ENCODE data around the gene IFIT3. TPM values are rescaled to one million over a fixed set of nuclear protein-coding genes. Genes with fewer than 3 reads are reported as not detected.

IFIT3 gene
- total RNA-seq, 5 donors from 2014 or later (not counting 1 experiment from before 2014, with no cell fraction given), result 2.3 to 4.4 (median 3.9) TPM

DNA sequence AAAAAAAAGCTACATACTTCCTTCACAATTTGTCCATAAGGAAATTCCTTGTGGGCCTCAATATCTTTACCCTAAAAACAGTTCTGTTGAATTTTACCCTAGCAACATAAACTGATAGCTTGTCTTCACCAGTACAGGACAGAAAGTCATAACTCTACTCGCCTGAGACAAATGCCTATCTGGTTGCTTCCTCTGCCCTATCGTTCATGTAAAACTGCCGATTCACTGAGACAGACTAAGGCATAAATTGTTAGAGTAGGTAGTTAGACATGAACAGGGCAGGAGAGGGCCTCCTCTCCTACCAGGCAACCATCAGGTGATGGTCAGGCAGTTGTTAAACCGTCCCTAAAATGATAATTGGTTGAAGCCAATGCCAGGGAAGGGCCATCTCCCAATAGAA lies 25.0 kb downstream of the IFIT3 start:
- Mint-ChIP-seq H3K9me3 (no peaks in the 10 kb centered on the region), H3K36me3 (peaks cover 8% of the 10 kb centered on the region)
- POLR2A ChIA-PET, result interaction anchor here (0.5 to 0.6 kb wide), 2 partner anchors 116 to 534 kb away, joined by 3 to 4 read pairs; no protein-coding TSS in a partner anchor

DNA sequence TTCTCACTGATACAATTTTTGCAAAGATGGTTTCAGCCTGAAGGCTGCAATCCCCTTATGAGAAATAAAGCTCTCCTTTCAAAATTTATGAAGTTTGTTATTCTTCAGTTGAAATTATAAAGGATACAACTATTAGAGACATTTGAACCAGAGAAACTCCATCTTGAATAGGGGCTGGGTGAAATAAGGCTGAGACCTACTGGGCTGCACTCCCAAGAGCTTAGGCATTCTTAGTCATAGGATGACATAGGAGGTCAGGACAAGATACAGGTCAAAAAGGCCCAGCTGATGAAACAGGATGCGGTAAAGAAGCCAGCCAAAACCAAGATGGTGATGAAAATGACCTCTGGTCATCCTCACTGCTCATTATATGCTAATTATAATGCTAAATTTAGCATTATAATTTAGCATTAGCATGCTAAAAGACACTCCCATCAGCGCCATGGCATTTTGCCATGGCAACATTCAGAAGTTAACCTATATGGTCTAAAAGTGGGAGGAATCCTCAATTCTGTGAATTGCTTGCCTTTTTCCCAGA lies 27.7 kb downstream of the IFIT3 start:
- Mint-ChIP-seq H3K27me3 (peaks cover 2 to 5% of the 10 kb centered on the region in 2 donors), H3K4me3 (no peak overlapping the region), H3K4me1 (peaks cover 5 to 18% (median 16%) of the 10 kb centered on the region in 3 donors), H3K9me3 (no peaks in the 10 kb centered on the region), H3K36me3 (peaks cover 8% of the 10 kb centered on the region), H3K27ac (no peak overlapping the region)
- Histone ChIP-seq H3K27me3 (replicated peaks in 1 of 2; ENCODE audit: control insufficient read depth in 2 of 2, extremely low read depth in 1 of 2, insufficient read depth in 2 of 2, low read length in 1 of 2) (peaks cover 0 to 2% of the 10 kb centered on the region in 2 experiments), H3K27ac (ENCODE audit: low read length) (no peak overlapping the region), H3K4me3 (ENCODE audit: control insufficient read depth in 1 of 2, extremely low read depth in 1 of 2, low read length in 1 of 2) (no peak overlapping the region), H3K4me1 (ENCODE audit: control insufficient read depth in 1 of 2, extremely low read depth in 1 of 2, insufficient read depth in 2 of 2, low read length in 2 of 2) (no peaks in the 10 kb centered on the region), H3K36me3 (ENCODE audit: control insufficient read depth in 2 of 2, extremely low read depth in 1 of 2, insufficient read depth in 1 of 2, low read length in 1 of 2) (no peaks in the 10 kb centered on the region), H3K9me3 (no peaks in the 10 kb centered on the region)
- WGBS (ENCODE audit: insufficient coverage), result no CpG with 5 or more reads among the region's 2 CpGs
- POLR2A ChIA-PET, result interaction anchor here in 1 of 2 donors (0.5 to 0.6 kb wide), 2 partner anchors 14 to 74 kb away, joined by 3 to 7 read pairs; no protein-coding TSS in a partner anchor
- ATAC-seq (replicated peaks in 1 of 4) (no peak), DNase-seq (no peak)
- CTCF ChIA-PET, result interaction anchor here (0.5 to 0.7 kb wide), 2 partner anchors 15 to 33 kb away, joined by 3 to 4 read pairs; no protein-coding TSS in a partner anchor

More for the DNA sequence above, 25.0 kb downstream of the IFIT3 start:
- Mint-ChIP-seq H3K27me3 (peaks cover 2 to 5% of the 10 kb centered on the region in 2 donors), H3K4me1 (peaks cover 5 to 29% (median 16%) of the 10 kb centered on the region in 3 donors), H3K27ac (no peak overlapping the region), H3K4me3 (no peak overlapping the region)
- H3K4me3 ChIP-seq (ENCODE audit: control insufficient read depth in 1 of 2, extremely low read depth in 1 of 2, low read length in 1 of 2), result no peak overlapping the region
- CTCF ChIA-PET, result interaction anchor here (0.6 kb wide), 2 partner anchors 17 to 59 kb away, joined by 3 read pairs; no protein-coding TSS in a partner anchor
- H3K4me1 ChIP-seq (ENCODE audit: control insufficient read depth in 1 of 2, extremely low read depth in 1 of 2, insufficient read depth in 2 of 2, low read length in 2 of 2), result no peaks in the 10 kb centered on the region
- no peaks in the 10 kb centered on the region for H3K36me3 ChIP-seq (ENCODE audit: control insufficient read depth in 2 of 2, extremely low read depth in 1 of 2, insufficient read depth in 1 of 2, low read length in 1 of 2)
- no peaks in the 10 kb centered on the region for H3K9me3 ChIP-seq
- no peak for DNase-seq
- peaks cover 0 to 2% of the 10 kb centered on the region in 2 experiments for H3K27me3 ChIP-seq (replicated peaks in 1 of 2; ENCODE audit: control insufficient read depth in 2 of 2, extremely low read depth in 1 of 2, insufficient read depth in 2 of 2, low read length in 1 of 2)
- no CpG with 5 or more reads among the region's 4 CpGs for WGBS (ENCODE audit: insufficient coverage)
- no peak overlapping the region for H3K27ac ChIP-seq (ENCODE audit: low read length)
- no peak for ATAC-seq (replicated peaks in 1 of 4)

DNA sequence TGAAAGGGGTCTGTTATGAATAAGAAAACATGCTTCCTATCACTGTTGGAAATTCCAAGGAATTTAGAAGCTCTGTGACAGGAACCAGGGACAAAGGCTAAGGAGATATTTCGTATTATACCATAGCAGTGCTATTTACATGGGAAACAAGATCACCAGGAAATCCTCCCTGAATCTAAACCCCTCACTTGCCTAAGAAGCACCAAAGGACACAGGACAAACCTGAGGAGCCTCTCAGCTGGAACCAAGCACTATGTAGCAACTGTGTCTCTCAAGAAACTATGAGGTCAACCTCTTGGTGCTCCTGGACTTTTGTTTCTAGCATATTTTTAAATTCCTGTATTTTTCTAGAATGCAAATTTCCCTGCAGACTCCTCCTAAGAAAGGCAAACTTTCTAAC lies 29.3 kb downstream of the IFIT3 start:
- no CpG with 5 or more reads among the region's 1 CpG for WGBS (ENCODE audit: insufficient coverage)
- H3K36me3 Mint-ChIP-seq, result peaks cover 8% of the 10 kb centered on the region
- Histone ChIP-seq H3K27me3 (replicated peaks in 1 of 2; ENCODE audit: control insufficient read depth in 2 of 2, extremely low read depth in 1 of 2, insufficient read depth in 2 of 2, low read length in 1 of 2) (peaks cover 0 to 2% of the 10 kb centered on the region in 2 experiments), H3K4me1 (ENCODE audit: control insufficient read depth in 1 of 2, extremely low read depth in 1 of 2, insufficient read depth in 2 of 2, low read length in 2 of 2) (no peaks in the 10 kb centered on the region), H3K4me3 (ENCODE audit: control insufficient read depth in 1 of 2, extremely low read depth in 1 of 2, low read length in 1 of 2) (no peak overlapping the region), H3K9me3 (no peaks in the 10 kb centered on the region), H3K27ac (ENCODE audit: low read length) (no peak overlapping the region), H3K36me3 (ENCODE audit: control insufficient read depth in 2 of 2, extremely low read depth in 1 of 2, insufficient read depth in 1 of 2, low read length in 1 of 2) (no peaks in the 10 kb centered on the region)
- H3K9me3 Mint-ChIP-seq, result no peaks in the 10 kb centered on the region
- no peak overlapping the region for H3K27ac Mint-ChIP-seq
- POLR2A ChIA-PET, result no interaction called here
- peaks cover 2 to 8% of the 10 kb centered on the region in 2 donors for H3K27me3 Mint-ChIP-seq
- H3K4me3 Mint-ChIP-seq, result no peak overlapping the region
- no peak for ATAC-seq (replicated peaks in 1 of 4)
- peaks cover 0 to 5% (median 3%) of the 10 kb centered on the region in 3 donors for H3K4me1 Mint-ChIP-seq
- CTCF ChIA-PET, result interaction anchor here (0.5 to 0.8 kb wide), 2 partner anchors 12 to 432 kb away, joined by 3 to 7 read pairs; no protein-coding TSS in a partner anchor
- DNase-seq, result no peak

DNA sequence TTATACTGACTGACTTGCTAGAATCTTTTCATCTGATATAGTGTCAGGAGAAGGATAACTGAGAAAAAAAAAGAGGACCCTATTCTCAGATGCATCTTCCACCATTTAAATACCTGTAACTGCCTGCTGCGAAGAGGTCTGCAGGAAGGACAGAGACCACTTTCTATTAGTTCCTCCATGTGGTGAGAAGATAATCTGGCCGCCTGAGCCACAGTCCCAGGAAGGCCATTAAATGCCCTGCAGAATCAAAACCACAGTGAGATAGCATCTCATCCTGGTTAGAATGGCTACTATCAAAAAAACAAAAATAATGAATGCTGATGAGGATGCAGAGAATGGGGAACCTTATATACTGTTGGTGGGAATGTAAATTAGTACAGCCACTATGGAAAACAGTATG lies 30.2 kb downstream of the IFIT3 start:
- peaks cover 8% of the 10 kb centered on the region for H3K36me3 Mint-ChIP-seq

DNA sequence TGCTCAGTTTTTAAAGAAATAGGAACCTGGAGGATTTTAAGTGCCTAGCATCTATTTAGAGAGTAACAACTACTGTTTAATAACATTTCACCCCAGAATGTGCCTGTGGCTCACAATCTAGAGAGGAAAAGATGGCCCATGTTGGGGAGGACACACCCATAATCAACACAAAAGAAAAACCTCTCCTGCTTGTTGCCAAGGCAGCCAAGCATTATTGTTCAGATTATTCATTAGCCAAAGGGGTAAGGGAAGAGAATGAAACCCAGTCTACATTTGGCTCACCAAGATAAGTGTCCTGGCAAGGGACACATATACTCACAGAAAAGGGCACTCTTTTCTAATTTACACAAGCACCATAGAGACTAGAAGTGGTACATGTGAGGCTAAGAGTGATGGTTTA lies 32.4 kb downstream of the IFIT3 start:
- Mint-ChIP-seq H3K4me3 (no peak overlapping the region), H3K27ac (no peak overlapping the region), H3K4me1 (peaks cover 11 to 21% (median 20%) of the 10 kb centered on the region in 3 donors), H3K27me3 (peaks cover 0 to 3% of the 10 kb centered on the region in 2 donors), H3K9me3 (no peaks in the 10 kb centered on the region), H3K36me3 (no peaks in the 10 kb centered on the region)
- Histone ChIP-seq H3K4me3 (ENCODE audit: control insufficient read depth in 1 of 2, extremely low read depth in 1 of 2, low read length in 1 of 2) (no peak overlapping the region), H3K36me3 (ENCODE audit: control insufficient read depth in 2 of 2, extremely low read depth in 1 of 2, insufficient read depth in 1 of 2, low read length in 1 of 2) (no peaks in the 10 kb centered on the region), H3K27me3 (replicated peaks in 1 of 2; ENCODE audit: control insufficient read depth in 2 of 2, extremely low read depth in 1 of 2, insufficient read depth in 2 of 2, low read length in 1 of 2) (no peaks in the 10 kb centered on the region), H3K4me1 (ENCODE audit: control insufficient read depth in 1 of 2, extremely low read depth in 1 of 2, insufficient read depth in 2 of 2, low read length in 2 of 2) (peaks cover 0 to 2% of the 10 kb centered on the region in 2 experiments), H3K9me3 (no peaks in the 10 kb centered on the region), H3K27ac (ENCODE audit: low read length) (no peak overlapping the region)
- POLR2A ChIA-PET, result no interaction called here
- CTCF ChIA-PET, result no interaction called here
- ATAC-seq (replicated peaks in 1 of 4) (no peak), DNase-seq (no peak)

More for the DNA sequence above, 30.2 kb downstream of the IFIT3 start:
- ATAC-seq (replicated peaks in 1 of 4), result no peak
- no peaks in the 10 kb centered on the region for H3K36me3 ChIP-seq (ENCODE audit: control insufficient read depth in 2 of 2, extremely low read depth in 1 of 2, insufficient read depth in 1 of 2, low read length in 1 of 2)
- H3K9me3 ChIP-seq, result no peaks in the 10 kb centered on the region
- no CpG with 5 or more reads among the region's 2 CpGs for WGBS (ENCODE audit: insufficient coverage)
- Mint-ChIP-seq H3K27me3 (peaks cover 2 to 7% of the 10 kb centered on the region in 2 donors), H3K9me3 (no peaks in the 10 kb centered on the region), H3K4me1 (peaks cover under 1 to 8% (median 4%) of the 10 kb centered on the region in 3 donors), H3K4me3 (no peak overlapping the region), H3K27ac (no peak overlapping the region)
- DNase-seq, result no peak
- POLR2A ChIA-PET, result no interaction called here
- no peaks in the 10 kb centered on the region for H3K4me1 ChIP-seq (ENCODE audit: control insufficient read depth in 1 of 2, extremely low read depth in 1 of 2, insufficient read depth in 2 of 2, low read length in 2 of 2)
- CTCF ChIA-PET, result no interaction called here
- no peak overlapping the region for H3K4me3 ChIP-seq (ENCODE audit: control insufficient read depth in 1 of 2, extremely low read depth in 1 of 2, low read length in 1 of 2)
- H3K27me3 ChIP-seq (replicated peaks in 1 of 2; ENCODE audit: control insufficient read depth in 2 of 2, extremely low read depth in 1 of 2, insufficient read depth in 2 of 2, low read length in 1 of 2), result peaks cover 0 to 2% of the 10 kb centered on the region in 2 experiments
- no peak overlapping the region for H3K27ac ChIP-seq (ENCODE audit: low read length)

DNA sequence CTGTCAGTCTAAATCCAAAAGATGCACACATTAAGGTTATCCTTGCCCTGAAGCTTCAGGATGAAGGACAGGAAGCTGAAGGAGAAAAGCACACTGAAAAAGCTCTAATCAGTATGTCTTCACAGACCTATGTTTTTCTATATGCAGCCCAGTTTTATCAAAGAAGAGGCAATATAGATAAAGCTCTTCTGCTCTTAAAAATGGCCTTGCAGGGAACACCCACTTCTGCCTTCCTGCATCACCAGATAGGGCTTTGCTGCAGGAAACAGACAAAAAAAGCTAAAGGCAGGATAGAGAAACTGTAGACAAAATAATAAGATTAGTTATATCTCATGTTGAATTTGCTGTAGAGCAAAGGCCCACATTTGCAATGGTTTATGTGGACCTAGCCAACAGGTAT lies 35.1 kb downstream of the IFIT3 start:
- no peak overlapping the region for H3K4me3 ChIP-seq (ENCODE audit: control insufficient read depth in 1 of 2, extremely low read depth in 1 of 2, low read length in 1 of 2)
- peaks cover 17 to 28% (median 21%) of the 10 kb centered on the region in 3 donors for H3K4me1 Mint-ChIP-seq
- H3K4me3 Mint-ChIP-seq, result no peak overlapping the region
- peaks cover 0 to 3% of the 10 kb centered on the region in 2 donors for H3K27me3 Mint-ChIP-seq
- no peaks in the 10 kb centered on the region for H3K27me3 ChIP-seq (replicated peaks in 1 of 2; ENCODE audit: control insufficient read depth in 2 of 2, extremely low read depth in 1 of 2, insufficient read depth in 2 of 2, low read length in 1 of 2)
- H3K27ac ChIP-seq (ENCODE audit: low read length), result no peak overlapping the region
- no peaks in the 10 kb centered on the region for H3K9me3 Mint-ChIP-seq
- ChIA-PET CTCF (interaction anchor here in 1 of 2 donors (0.6 kb wide), 1 partner anchor 104 kb away, joined by 3 read pairs; no protein-coding TSS in a partner anchor), POLR2A (interaction anchor here in 1 of 2 donors (0.6 kb wide), 1 partner anchor 198 kb away, joined by 5 read pairs; no protein-coding TSS in a partner anchor)
- peaks cover 2 to 6% of the 10 kb centered on the region in 2 experiments for H3K4me1 ChIP-seq (ENCODE audit: control insufficient read depth in 1 of 2, extremely low read depth in 1 of 2, insufficient read depth in 2 of 2, low read length in 2 of 2)
- no peaks in the 10 kb centered on the region for H3K36me3 ChIP-seq (ENCODE audit: control insufficient read depth in 2 of 2, extremely low read depth in 1 of 2, insufficient read depth in 1 of 2, low read length in 1 of 2)
- no peak for DNase-seq
- H3K9me3 ChIP-seq, result no peaks in the 10 kb centered on the region
- H3K36me3 Mint-ChIP-seq, result no peaks in the 10 kb centered on the region
- no peak for ATAC-seq (replicated peaks in 1 of 4)
- H3K27ac Mint-ChIP-seq, result no peak overlapping the region

All from T-cell (primary cell).